DOHH2 (cell line): ENCODE measurements around the gene FGF9.

ENCODE experiments used
- EZH2phosphoT487 ChIP-seq: fragments of 200-600 bp; sonication (generic); IDR thresholded peaks from 2 replicates; pipeline ENCODE4 v1.6.1; 2017; ENCODE audit warnings: borderline replicate concordance, mild to moderate bottlenecking, antibody characterized with exemption, low read length, moderate library complexity, mixed read lengths
- TF ChIP-seq, protein P1 (sequence below): fragments of 200-600 bp; sonication (generic); IDR thresholded peaks from one replicate; pipeline ENCODE4 v1.5.1; 2014; ENCODE audit warnings: antibody characterized with exemption, mild to moderate bottlenecking, low read depth, low read length; ENCODE audit not compliant: poor library complexity, severe bottlenecking

DNA sequence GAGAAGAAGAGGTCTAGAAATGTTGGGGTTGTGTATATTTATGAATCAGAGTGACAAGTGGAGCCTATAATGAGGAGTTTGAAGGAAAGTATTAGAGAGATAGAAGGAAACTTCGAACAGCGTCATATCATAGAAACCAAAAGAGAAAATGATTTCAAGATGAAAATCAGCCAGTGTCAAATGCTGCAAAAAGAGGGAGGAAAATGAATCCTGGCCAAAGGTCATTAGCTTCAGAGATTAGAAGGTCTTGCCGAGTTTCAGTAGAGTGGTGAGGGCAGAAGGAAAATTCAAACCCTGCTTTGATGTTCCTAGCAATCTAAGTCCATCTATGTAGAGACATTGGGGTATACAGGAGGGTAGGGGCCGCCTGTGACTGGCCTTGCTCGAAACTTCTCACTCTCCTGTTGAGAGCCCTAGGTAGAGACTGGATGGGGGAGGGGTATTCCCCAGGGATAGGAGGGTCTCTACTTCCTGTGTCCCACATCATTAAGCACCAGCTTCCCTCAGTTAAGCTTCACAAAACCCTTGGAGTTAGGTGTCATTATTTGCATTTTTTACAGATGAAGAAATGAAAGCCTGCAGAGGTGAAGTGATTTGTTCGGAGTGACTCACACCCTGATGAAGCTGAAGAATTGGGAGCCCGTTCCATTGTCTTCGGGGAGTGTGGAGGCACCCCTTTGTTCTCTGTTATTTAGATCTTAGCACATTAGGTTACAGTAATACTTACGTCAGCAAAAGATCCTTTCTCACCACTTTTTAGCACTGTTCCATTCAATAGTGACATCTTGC, 62.8 kb downstream of the FGF9 start:
- TF ChIP-seq, protein P1, sequence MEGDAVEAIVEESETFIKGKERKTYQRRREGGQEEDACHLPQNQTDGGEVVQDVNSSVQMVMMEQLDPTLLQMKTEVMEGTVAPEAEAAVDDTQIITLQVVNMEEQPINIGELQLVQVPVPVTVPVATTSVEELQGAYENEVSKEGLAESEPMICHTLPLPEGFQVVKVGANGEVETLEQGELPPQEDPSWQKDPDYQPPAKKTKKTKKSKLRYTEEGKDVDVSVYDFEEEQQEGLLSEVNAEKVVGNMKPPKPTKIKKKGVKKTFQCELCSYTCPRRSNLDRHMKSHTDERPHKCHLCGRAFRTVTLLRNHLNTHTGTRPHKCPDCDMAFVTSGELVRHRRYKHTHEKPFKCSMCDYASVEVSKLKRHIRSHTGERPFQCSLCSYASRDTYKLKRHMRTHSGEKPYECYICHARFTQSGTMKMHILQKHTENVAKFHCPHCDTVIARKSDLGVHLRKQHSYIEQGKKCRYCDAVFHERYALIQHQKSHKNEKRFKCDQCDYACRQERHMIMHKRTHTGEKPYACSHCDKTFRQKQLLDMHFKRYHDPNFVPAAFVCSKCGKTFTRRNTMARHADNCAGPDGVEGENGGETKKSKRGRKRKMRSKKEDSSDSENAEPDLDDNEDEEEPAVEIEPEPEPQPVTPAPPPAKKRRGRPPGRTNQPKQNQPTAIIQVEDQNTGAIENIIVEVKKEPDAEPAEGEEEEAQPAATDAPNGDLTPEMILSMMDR: no peak
- TF ChIP-seq EZH2phosphoT487: no peak
